Neuron (in vitro differentiated cells): ENCODE measurements around the gene CTNNA2.

Experiments used
- H2AFZ ChIP-seq: one replicate; pipeline ENCODE4 v1.6.1; 2013; ENCODE audit warnings: low read depth, mild to moderate bottlenecking, inconsistent platforms, low read length, moderate library complexity
- H3K27me3 ChIP-seq: one replicate; pipeline ENCODE4 v1.6.1; 2013; ENCODE audit warnings: low read length; ENCODE audit not compliant: insufficient read depth
- H3K36me3 ChIP-seq: one replicate; pipeline ENCODE4 v1.6.1; 2013; ENCODE audit warnings: low read length; ENCODE audit not compliant: insufficient read depth
- H3K4me1 ChIP-seq: one replicate; pipeline ENCODE4 v1.6.1; 2013; ENCODE audit warnings: low read length; ENCODE audit not compliant: insufficient read depth
- H3K4me3 ChIP-seq: 2 replicates; pipeline ENCODE4 v1.5.1; 2013; ENCODE audit warnings: mild to moderate bottlenecking, low read length, moderate library complexity
- H3K9me3 ChIP-seq: one replicate; pipeline ENCODE4 v1.6.1; 2013; ENCODE audit warnings: low read length

CTNNA2 gene

GRCh38 chr2:80501874-80502624 lies 989.2 kb downstream of the CTNNA2 start:
- no peak overlapping the region for H3K4me3 ChIP-seq
- H3K36me3 ChIP-seq: no peaks in the 10 kb centered on the region
- H2AFZ ChIP-seq: no peak overlapping the region
- no peaks in the 10 kb centered on the region for H3K4me1 ChIP-seq
- no peaks in the 10 kb centered on the region for H3K27me3 ChIP-seq
- H3K9me3 ChIP-seq: no peaks in the 10 kb centered on the region

GRCh38 chr2:80506563-80506962 lies 993.7 kb downstream of the CTNNA2 start:
- Histone ChIP-seq H3K36me3 (no peaks in the 10 kb centered on the region), H3K4me3 (no peak overlapping the region), H3K27me3 (no peaks in the 10 kb centered on the region), H3K9me3 (no peaks in the 10 kb centered on the region), H2AFZ (no peak overlapping the region), H3K4me1 (no peaks in the 10 kb centered on the region)

GRCh38 chr2:80510716-80511115 lies 997.9 kb downstream of the CTNNA2 start:
- H3K9me3 ChIP-seq: no peaks in the 10 kb centered on the region
- no peaks in the 10 kb centered on the region for H3K36me3 ChIP-seq
- H2AFZ ChIP-seq: no peak overlapping the region
- H3K27me3 ChIP-seq: no peaks in the 10 kb centered on the region
- no peaks in the 10 kb centered on the region for H3K4me1 ChIP-seq
- H3K4me3 ChIP-seq: no peak overlapping the region

GRCh38 chr2:80515964-80516363 lies 1003.1 kb downstream of the CTNNA2 start:
- H3K36me3 ChIP-seq: no peaks in the 10 kb centered on the region
- H3K27me3 ChIP-seq: no peaks in the 10 kb centered on the region
- H3K4me3 ChIP-seq: no peak overlapping the region
- H3K4me1 ChIP-seq: no peaks in the 10 kb centered on the region
- H2AFZ ChIP-seq: no peak overlapping the region
- H3K9me3 ChIP-seq: no peaks in the 10 kb centered on the region

GRCh38 chr2:80517316-80517715 lies 1004.5 kb downstream of the CTNNA2 start:
- Histone ChIP-seq H3K4me1 (no peaks in the 10 kb centered on the region), H3K9me3 (no peaks in the 10 kb centered on the region), H3K36me3 (no peaks in the 10 kb centered on the region), H3K4me3 (no peak overlapping the region), H3K27me3 (no peaks in the 10 kb centered on the region), H2AFZ (no peak overlapping the region)

GRCh38 chr2:80519121-80519643 lies 1006.3 kb downstream of the CTNNA2 start:
- Histone ChIP-seq H3K27me3 (no peaks in the 10 kb centered on the region), H3K36me3 (no peaks in the 10 kb centered on the region), H3K4me3 (no peak overlapping the region), H2AFZ (no peak overlapping the region), H3K9me3 (no peaks in the 10 kb centered on the region), H3K4me1 (no peaks in the 10 kb centered on the region)

GRCh38 chr2:80519699-80520291 lies 1006.9 kb downstream of the CTNNA2 start:
- H3K27me3 ChIP-seq: no peaks in the 10 kb centered on the region
- no peak overlapping the region for H3K4me3 ChIP-seq
- H2AFZ ChIP-seq: no peak overlapping the region

GRCh38 chr2:80525152-80525551 lies 1012.3 kb downstream of the CTNNA2 start:
- Histone ChIP-seq H3K4me1 (no peaks in the 10 kb centered on the region), H3K27me3 (no peaks in the 10 kb centered on the region), H2AFZ (no peak overlapping the region), H3K9me3 (no peaks in the 10 kb centered on the region), H3K36me3 (no peaks in the 10 kb centered on the region), H3K4me3 (no peak overlapping the region)

More at GRCh38 chr2:80519699-80520291, 1006.9 kb downstream of the CTNNA2 start:
- Histone ChIP-seq H3K36me3 (no peaks in the 10 kb centered on the region), H3K4me1 (no peaks in the 10 kb centered on the region), H3K9me3 (no peaks in the 10 kb centered on the region)

GRCh38 chr2:80527119-80527518 lies 1014.3 kb downstream of the CTNNA2 start:
- Histone ChIP-seq H2AFZ (no peak overlapping the region), H3K4me1 (no peaks in the 10 kb centered on the region), H3K27me3 (no peaks in the 10 kb centered on the region), H3K9me3 (no peaks in the 10 kb centered on the region), H3K4me3 (no peak overlapping the region), H3K36me3 (no peaks in the 10 kb centered on the region)

GRCh38 chr2:80529466-80530165 lies 1016.8 kb downstream of the CTNNA2 start:
- H3K9me3 ChIP-seq: no peaks in the 10 kb centered on the region
- no peaks in the 10 kb centered on the region for H3K27me3 ChIP-seq
- H2AFZ ChIP-seq: no peak overlapping the region
- no peak overlapping the region for H3K4me3 ChIP-seq
- no peaks in the 10 kb centered on the region for H3K36me3 ChIP-seq
- no peaks in the 10 kb centered on the region for H3K4me1 ChIP-seq

GRCh38 chr2:80530442-80531064 lies 1017.7 kb downstream of the CTNNA2 start:
- H3K27me3 ChIP-seq: no peaks in the 10 kb centered on the region
- no peak overlapping the region for H3K4me3 ChIP-seq
- no peaks in the 10 kb centered on the region for H3K36me3 ChIP-seq
- no peaks in the 10 kb centered on the region for H3K4me1 ChIP-seq
- no peaks in the 10 kb centered on the region for H3K9me3 ChIP-seq
- no peak overlapping the region for H2AFZ ChIP-seq

- Histone ChIP-seq H3K36me3 (no peaks in the 10 kb centered on the region), H3K9me3 (no peaks in the 10 kb centered on the region)
Measured at GRCh38 chr2:80531319-80531718, 1018.5 kb downstream of the CTNNA2 start.

More at GRCh38 chr2:80531319-80531718, 1018.5 kb downstream of the CTNNA2 start:
- Histone ChIP-seq H3K4me3 (no peak overlapping the region), H2AFZ (no peak overlapping the region), H3K27me3 (no peaks in the 10 kb centered on the region), H3K4me1 (no peaks in the 10 kb centered on the region)
